AG09319 (cell line): ENCODE data around the gene PICK1.

ENCODE experiments used
- DNase-seq: peaks from one replicate; pipeline ENCODE4 v3.0.0-alpha.2; 2010; ENCODE audit warnings: low read depth; ENCODE audit errors: extremely low read depth
- TF ChIP-seq, protein P1 (sequence below): IDR thresholded peaks from 2 replicates; pipeline ENCODE4 v1.5.1; 2011; ENCODE audit warnings: low read depth, mild to moderate bottlenecking, inconsistent platforms, low read length, moderate library complexity

Gene PICK1

DNA sequence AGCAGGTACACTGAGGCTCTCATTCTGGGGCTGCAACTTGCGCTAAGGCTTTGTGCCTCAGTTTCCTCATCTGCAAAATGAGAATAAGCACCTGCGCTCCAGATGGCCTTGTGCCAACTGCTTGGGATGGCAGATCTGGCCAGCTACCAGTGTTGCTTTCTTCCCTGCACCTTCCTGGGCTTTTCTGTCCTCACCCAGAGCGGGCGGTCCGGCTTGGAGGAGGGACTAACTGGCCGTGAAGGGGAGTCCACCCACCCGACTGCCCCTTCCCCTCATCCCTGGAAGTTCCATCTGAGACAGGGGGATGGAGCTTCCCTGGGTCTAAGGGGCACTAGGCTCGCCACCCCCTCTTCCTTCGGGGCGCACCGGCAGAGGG, 23.3 kb downstream of the PICK1 start:
- TF ChIP-seq, protein P1, sequence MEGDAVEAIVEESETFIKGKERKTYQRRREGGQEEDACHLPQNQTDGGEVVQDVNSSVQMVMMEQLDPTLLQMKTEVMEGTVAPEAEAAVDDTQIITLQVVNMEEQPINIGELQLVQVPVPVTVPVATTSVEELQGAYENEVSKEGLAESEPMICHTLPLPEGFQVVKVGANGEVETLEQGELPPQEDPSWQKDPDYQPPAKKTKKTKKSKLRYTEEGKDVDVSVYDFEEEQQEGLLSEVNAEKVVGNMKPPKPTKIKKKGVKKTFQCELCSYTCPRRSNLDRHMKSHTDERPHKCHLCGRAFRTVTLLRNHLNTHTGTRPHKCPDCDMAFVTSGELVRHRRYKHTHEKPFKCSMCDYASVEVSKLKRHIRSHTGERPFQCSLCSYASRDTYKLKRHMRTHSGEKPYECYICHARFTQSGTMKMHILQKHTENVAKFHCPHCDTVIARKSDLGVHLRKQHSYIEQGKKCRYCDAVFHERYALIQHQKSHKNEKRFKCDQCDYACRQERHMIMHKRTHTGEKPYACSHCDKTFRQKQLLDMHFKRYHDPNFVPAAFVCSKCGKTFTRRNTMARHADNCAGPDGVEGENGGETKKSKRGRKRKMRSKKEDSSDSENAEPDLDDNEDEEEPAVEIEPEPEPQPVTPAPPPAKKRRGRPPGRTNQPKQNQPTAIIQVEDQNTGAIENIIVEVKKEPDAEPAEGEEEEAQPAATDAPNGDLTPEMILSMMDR: no peak
- no peak for DNase-seq

DNA sequence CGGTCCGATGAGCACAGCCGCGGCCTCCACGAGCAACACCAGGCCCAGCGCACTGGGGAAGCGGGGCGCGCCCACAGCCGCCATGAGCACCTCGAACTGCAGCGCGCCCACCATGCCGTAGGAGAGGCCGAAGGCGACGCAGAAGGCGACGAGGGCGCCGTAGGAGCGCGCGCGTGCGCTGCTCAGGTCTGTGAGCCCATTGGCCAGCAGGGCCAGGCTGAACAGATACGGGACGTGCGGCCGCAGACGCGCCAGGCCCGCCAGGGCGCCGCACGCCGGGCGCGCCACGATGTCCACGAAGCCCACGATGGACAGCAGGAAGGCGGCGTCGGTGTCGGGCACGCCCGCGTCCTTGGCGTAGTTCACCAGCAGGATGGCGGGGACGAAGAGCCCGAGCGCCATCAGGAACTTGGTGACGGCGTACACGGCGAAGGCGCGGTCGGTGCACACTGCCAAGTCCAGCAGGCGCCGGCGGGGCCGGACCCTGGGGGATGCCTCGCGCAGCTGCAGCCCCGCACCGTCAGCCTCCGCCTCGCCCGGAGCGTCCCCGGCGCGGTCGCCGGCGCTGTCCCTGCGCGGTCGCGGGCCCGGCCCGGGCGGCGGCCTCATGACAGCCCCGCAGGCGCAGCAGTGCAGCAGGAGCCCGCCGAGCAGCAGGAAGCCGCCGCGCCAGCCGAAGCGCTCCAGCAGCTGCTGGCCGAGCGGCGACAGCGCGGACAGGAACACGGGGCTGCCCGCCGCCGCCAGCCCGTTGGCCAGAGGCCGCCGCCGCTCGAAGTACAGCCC, 23.8 kb downstream of the PICK1 start:
- TF ChIP-seq, protein P1: no peak
- DNase-seq: no peak

DNA sequence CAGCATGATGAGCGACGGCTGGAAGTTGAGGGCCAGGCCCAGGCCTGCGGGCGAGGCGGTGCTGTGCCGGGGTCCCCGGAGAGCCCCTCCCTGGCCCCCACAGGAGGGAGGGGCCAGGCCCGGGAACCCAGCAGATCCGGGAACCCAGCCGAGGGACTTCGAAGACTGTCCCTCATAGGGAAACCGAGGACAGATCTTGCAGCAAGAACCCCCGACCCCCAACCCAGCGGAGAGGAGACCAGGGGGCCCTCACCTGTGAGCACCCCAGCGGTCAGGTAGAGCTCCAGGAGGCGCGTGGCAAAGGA, 24.4 kb downstream of the PICK1 start:
- TF ChIP-seq, protein P1: no peak
- DNase-seq: no peak

DNA sequence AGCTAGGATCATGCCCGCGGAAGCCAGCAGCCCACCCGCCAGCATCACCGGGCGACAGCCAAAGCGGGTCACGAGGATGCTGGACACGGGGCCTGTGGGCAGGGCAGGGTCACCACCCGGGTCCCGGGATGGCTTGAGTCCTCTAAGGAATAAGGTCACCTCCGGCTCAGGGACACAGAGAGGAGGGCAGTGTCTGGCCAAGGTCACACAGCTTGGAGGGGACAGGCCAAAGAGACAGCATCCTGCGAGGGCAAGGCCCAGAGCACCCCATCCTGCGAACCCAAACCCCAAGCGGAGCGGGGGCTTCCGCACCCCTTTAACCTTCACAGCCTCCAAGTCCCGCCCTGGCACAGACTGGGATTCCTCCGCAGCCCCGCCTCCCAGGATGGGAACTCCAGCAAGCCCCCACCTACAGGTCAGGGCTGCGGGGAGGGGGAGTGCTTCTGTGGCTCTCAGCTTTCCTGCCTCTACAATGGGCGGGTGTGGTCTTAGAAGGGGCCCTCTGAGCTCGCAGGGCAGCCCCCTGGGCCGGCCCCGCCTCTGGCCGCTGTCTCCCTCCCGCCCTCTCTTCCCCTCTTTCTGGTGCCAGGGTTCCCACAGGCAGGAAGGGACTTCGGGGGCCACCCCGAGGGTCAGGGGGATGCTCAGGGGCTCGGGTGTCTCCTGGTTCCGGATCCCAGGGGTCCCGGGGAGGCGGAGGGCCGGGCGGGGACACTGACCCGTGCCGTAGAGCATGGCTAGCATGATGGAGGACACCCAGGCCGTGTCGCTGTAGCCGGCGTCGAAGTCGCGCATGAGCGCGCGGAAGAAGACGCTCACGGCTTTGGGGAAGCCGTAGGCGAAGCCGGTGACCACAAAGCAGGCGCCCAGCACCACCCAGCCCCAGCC, 25.0 kb downstream of the PICK1 start:
- no peak for DNase-seq

DNA sequence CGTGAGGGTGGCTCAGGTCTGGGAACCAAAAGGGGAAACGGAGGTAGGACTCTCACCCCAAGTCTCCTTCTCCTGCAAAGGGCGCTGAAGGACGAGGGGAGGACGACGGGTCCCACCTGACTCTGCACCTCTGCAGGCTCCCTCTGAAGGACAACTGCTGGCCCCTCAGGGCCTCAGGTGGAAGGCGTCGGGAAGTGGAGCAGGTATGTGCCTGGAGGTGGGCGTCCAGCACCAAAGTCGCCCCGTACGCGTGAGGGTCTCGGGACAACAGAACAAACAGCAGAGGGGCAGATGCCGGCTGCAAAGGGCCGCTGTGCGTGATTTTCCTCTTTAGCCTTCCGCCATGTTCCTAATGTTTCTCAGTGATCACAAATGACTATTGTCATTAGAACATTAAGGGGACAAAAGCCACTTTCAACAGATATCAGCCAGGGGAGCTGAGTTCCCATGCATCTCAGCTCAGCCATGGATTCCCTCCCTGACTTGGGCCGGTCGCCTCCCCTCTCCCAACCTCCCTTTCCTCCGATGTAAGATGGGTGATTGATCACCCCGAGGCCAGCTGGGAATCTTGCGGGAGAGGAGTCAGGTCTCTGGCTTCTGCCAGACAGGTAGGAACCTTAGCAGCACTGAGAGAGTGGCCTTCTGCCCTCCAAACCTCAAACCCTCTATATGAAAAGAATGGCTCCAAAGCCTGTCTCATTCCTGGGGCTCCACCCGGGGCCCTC, 25.9 kb downstream of the PICK1 start:
- no peak for DNase-seq
- TF ChIP-seq, protein P1: no peak

More for the DNA sequence above, 25.0 kb downstream of the PICK1 start:
- TF ChIP-seq, protein P1: no peak

DNA sequence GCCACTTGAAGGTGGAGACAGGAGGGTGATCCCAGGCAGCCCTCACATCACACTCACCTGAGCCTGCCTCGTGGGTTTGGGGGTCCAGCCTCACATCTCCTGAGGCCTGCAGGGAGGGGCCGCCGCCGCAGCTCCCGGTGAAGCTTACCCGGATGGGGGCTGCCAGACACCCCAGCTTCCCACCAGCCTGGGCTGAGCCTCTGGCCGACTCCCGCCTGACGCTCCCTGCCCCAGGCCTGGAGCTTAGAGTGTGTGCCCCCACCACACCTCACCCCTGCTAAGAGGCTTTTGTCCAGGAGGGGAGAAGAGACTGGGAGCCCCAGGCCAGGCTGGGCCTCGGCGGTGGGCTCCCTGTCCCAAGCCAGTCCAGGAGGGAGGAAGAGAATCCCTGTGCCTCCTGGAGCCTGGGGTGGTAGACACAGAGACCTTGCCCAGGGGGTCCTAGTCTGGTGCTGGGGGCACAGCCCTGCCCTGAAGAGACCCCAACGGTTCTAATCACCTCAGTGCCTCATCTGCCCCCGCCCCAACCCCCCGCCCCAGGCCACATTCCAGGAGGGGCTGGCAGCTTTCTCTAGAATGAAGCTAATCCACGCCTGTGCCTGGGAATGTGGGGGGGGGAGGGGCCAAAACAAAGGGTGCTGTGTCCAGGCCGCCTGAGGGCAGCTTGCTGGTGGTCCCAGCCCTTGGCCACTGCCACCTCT, 26.9 kb downstream of the PICK1 start, which contains the start of gene SLC16A8:
SLC16A8 (minus strand) TSS at position 254 of the 701 bp plus-strand sequence. CDS start 1,311 bp downstream, outside the sequence.
- DNase-seq: no peak
- TF ChIP-seq, protein P1: no peak
